Measurements from ENCODE around the gene KIF6. TPM values are rescaled to one million over a fixed set of nuclear protein-coding genes. Genes with fewer than 3 reads are reported as not detected.

KIF6 gene
- total RNA-seq, 1 experiment from 2014 or later = not detected

DNA sequence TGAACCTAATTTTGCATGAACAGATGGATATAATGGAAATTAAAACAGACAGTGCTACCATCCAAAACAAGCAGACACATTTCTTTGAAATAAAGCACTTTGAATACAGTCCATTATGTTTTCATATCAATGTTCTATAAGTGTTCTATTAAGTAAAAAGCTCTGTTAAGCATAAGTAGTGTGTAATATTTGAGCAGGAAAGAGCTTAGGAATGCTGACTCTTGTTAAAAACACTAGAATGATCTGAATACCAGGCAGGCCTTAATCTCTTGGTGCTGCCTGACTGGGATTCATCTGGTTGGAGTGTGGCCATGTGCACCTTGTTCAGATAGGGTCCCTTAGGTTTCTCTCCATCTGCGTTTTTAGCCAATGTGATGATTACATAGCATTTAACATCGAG, 130.9 kb downstream of the KIF6 start:
- no peak for ATAC-seq
- Histone ChIP-seq H3K9me3 (ENCODE audit: control insufficient read depth, insufficient read depth, low read depth, low read length) (no peaks in the 10 kb centered on the region), H3K27ac (ENCODE audit: low read length) (no peak overlapping the region), H3K4me1 (ENCODE audit: control insufficient read depth, insufficient read depth, low read length) (no peaks in the 10 kb centered on the region), H3K4me3 (ENCODE audit: low read depth in 2 of 2, low read length in 2 of 2) (no peak overlapping the region), H3K27me3 (ENCODE audit: control insufficient read depth, insufficient read depth, low read length) (no peaks in the 10 kb centered on the region), H3K36me3 (ENCODE audit: control insufficient read depth, insufficient read depth, low read length) (no peaks in the 10 kb centered on the region)
- ChIA-PET CTCF (no interaction called here), POLR2A (interaction anchor here (0.5 kb wide), 1 partner anchor 1022 kb away, joined by 3 read pairs; no protein-coding TSS in a partner anchor)
- in situ Hi-C loops (cut with HindIII; ENCODE audit: low pct_unique_long_range_greater_than_20kb, low sequenced_read_pairs) (no loop called here), intact Hi-C loops (cut with micrococcal nuclease; ENCODE audit: unreplicated experiment) (no loop called here)
- DNase-seq (ENCODE audit: low read depth, low spot score) = no peak
- BruUV-seq (replicated peaks) = no TSS peak
- TF ChIP-seq SIN3A (IDR thresholded peaks at IDR 0.05; ENCODE audit: borderline replicate concordance, insufficient read depth, low read depth, low read length) (no peak), POLR2AphosphoS5 (IDR thresholded peaks at IDR 0.05; ENCODE audit: low read depth, low read length) (no peak), TCF7L2 (IDR thresholded peaks at IDR 0.05; ENCODE audit: low read depth, low read length) (no peak)
- TF ChIP-seq, protein P1, sequence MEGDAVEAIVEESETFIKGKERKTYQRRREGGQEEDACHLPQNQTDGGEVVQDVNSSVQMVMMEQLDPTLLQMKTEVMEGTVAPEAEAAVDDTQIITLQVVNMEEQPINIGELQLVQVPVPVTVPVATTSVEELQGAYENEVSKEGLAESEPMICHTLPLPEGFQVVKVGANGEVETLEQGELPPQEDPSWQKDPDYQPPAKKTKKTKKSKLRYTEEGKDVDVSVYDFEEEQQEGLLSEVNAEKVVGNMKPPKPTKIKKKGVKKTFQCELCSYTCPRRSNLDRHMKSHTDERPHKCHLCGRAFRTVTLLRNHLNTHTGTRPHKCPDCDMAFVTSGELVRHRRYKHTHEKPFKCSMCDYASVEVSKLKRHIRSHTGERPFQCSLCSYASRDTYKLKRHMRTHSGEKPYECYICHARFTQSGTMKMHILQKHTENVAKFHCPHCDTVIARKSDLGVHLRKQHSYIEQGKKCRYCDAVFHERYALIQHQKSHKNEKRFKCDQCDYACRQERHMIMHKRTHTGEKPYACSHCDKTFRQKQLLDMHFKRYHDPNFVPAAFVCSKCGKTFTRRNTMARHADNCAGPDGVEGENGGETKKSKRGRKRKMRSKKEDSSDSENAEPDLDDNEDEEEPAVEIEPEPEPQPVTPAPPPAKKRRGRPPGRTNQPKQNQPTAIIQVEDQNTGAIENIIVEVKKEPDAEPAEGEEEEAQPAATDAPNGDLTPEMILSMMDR (IDR thresholded peaks at IDR 0.05) = no peak

GRCh38 chr6:39593646-39594045, 131.6 kb downstream of the KIF6 start:
- H3K4me3 ChIP-seq (ENCODE audit: low read depth in 2 of 2, low read length in 2 of 2) = no peak overlapping the region
- no peak for ATAC-seq
- no peaks in the 10 kb centered on the region for H3K9me3 ChIP-seq (ENCODE audit: control insufficient read depth, insufficient read depth, low read depth, low read length)
- in situ Hi-C loops (cut with HindIII; ENCODE audit: low pct_unique_long_range_greater_than_20kb, low sequenced_read_pairs) = no loop called here
- POLR2A ChIA-PET = interaction anchor here (0.5 kb wide), 1 partner anchor 1023 kb away, joined by 3 read pairs; no protein-coding TSS in a partner anchor
- no peaks in the 10 kb centered on the region for H3K36me3 ChIP-seq (ENCODE audit: control insufficient read depth, insufficient read depth, low read length)
- no TSS peak for BruUV-seq (replicated peaks)
- CTCF ChIA-PET = no interaction called here
- H3K4me1 ChIP-seq (ENCODE audit: control insufficient read depth, insufficient read depth, low read length) = no peaks in the 10 kb centered on the region
- H3K27me3 ChIP-seq (ENCODE audit: control insufficient read depth, insufficient read depth, low read length) = no peaks in the 10 kb centered on the region
- DNase-seq (ENCODE audit: low read depth, low spot score) = no peak
- H3K27ac ChIP-seq (ENCODE audit: low read length) = no peak overlapping the region
- intact Hi-C loops (cut with micrococcal nuclease; ENCODE audit: unreplicated experiment) = no loop called here
- TF ChIP-seq TCF7L2 (IDR thresholded peaks at IDR 0.05; ENCODE audit: low read depth, low read length) = no peak

DNA sequence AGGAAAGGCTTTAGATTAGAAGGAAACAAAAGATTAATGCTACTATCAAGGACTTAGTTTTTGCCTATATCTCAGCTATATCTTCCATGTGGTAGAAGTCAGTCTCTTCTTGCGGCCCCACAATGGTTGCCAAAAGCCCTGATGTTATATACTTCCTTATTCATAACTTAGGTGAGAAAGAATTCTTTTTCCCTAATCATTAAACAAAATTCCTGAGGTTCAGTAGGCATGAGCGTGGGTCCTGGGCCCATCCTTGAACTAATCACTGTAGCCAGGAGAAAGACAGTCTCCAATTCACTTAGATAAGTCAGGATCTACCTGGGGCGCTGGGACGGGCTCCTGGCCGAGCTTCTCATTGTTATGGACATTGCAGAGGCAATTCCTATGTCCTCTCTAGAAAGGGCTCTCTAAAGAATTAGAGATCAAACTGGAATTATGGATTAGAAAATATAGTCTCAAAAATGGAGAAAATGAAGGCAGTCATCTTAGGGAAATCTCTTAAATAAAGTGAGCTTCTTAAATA, 134.3 kb downstream of the KIF6 start:
- DNase-seq (ENCODE audit: low read depth, low spot score) (no peak), ATAC-seq (no peak)
- no TSS peak for BruUV-seq (replicated peaks)
- TF ChIP-seq TCF7L2 (IDR thresholded peaks at IDR 0.05; ENCODE audit: low read depth, low read length) (no peak), POLR2AphosphoS5 (IDR thresholded peaks at IDR 0.05; ENCODE audit: low read depth, low read length) (no peak), REST (IDR thresholded peaks at IDR 0.05; ENCODE audit: insufficient read depth in 1 of 2, low read depth in 2 of 2, low read length in 1 of 2) (no peak), SIN3A (IDR thresholded peaks at IDR 0.05; ENCODE audit: borderline replicate concordance, insufficient read depth, low read depth, low read length) (no peak)
- TF ChIP-seq, protein P1 (IDR thresholded peaks at IDR 0.05) = no peak
- Histone ChIP-seq H3K36me3 (ENCODE audit: control insufficient read depth, insufficient read depth, low read length) (no peaks in the 10 kb centered on the region), H3K4me3 (ENCODE audit: low read depth in 2 of 2, low read length in 2 of 2) (no peak overlapping the region), H3K27ac (ENCODE audit: low read length) (no peak overlapping the region), H3K27me3 (ENCODE audit: control insufficient read depth, insufficient read depth, low read length) (no peaks in the 10 kb centered on the region), H3K9me3 (ENCODE audit: control insufficient read depth, insufficient read depth, low read depth, low read length) (no peaks in the 10 kb centered on the region), H3K4me1 (ENCODE audit: control insufficient read depth, insufficient read depth, low read length) (no peaks in the 10 kb centered on the region)
- CTCF ChIA-PET = no interaction called here
- in situ Hi-C loops (cut with HindIII; ENCODE audit: low pct_unique_long_range_greater_than_20kb, low sequenced_read_pairs) = no loop called here
- POLR2A ChIA-PET = no interaction called here
- intact Hi-C loops (cut with micrococcal nuclease; ENCODE audit: unreplicated experiment) = no loop called here

Data from Panc1 (cell line).